ENCODE measurements around the gene CYBC1.
A peak's percentile ranks its signal among the peaks of the same experiment; 100 is the strongest.

The CYBC1 gene

GRCh38 chr17:82450357-82451106 is at the start of gene CYBC1:
TSS of gene CYBC1 (minus strand) at chr17:82450752. CDS start at chr17:82449254, 1,498 bp downstream.
- peak; percentile 94 for DNase-seq

GRCh38 chr17:82497483-82498405 is 47.2 kb upstream of the CYBC1 start:
- peak; percentile 44 for DNase-seq

- peak; percentile 92 for DNase-seq
These were observed 46.2 kb upstream of the CYBC1 start for GRCh38 chr17:82496529-82497434.

- DNase-seq, result no peak
These were observed 45.4 kb upstream of the CYBC1 start for GRCh38 chr17:82495844-82496528.

- DNase-seq, result peak; percentile 89
These were observed 43.9 kb upstream of the CYBC1 start for GRCh38 chr17:82494236-82495055.

- no peak for DNase-seq
These were observed 42.8 kb upstream of the CYBC1 start for GRCh38 chr17:82493226-82493781.

GRCh38 chr17:82492643-82493225 is 42.2 kb upstream of the CYBC1 start:
- no peak for DNase-seq

- no peak for DNase-seq
These were observed 41.0 kb upstream of the CYBC1 start for GRCh38 chr17:82491533-82491932.

- no peak for DNase-seq
These were observed 40.6 kb upstream of the CYBC1 start for GRCh38 chr17:82491196-82491530.

GRCh38 chr17:82490512-82491195 is 40.1 kb upstream of the CYBC1 start:
- no peak for DNase-seq

- no peak for DNase-seq
These were observed 39.4 kb upstream of the CYBC1 start for GRCh38 chr17:82489851-82490511.

- no peak for DNase-seq
These were observed 38.6 kb upstream of the CYBC1 start for GRCh38 chr17:82489117-82489516.

- no peak for DNase-seq
These were observed 37.4 kb upstream of the CYBC1 start for GRCh38 chr17:82487910-82488309.

GRCh38 chr17:82486231-82487094 is 35.9 kb upstream of the CYBC1 start:
- DNase-seq, result no peak

- no peak for DNase-seq
These were observed 33.3 kb upstream of the CYBC1 start for GRCh38 chr17:82483836-82484235.

- DNase-seq, result no peak
These were observed 32.7 kb upstream of the CYBC1 start for GRCh38 chr17:82483204-82483660.

- no peak for DNase-seq
These were observed 29.8 kb upstream of the CYBC1 start for GRCh38 chr17:82480318-82480717.

- no peak for DNase-seq
These were observed 29.1 kb upstream of the CYBC1 start for GRCh38 chr17:82479602-82480001.
